Measurements from ENCODE around the gene GNG7. TPM values are rescaled to one million over a fixed set of nuclear protein-coding genes. Genes with fewer than 3 reads are reported as not detected.
"Not testable (repeated sequence)": the region's sequence is repeated elsewhere in the genome, so short reads cannot be mapped to it uniquely, and the experiment has no call there.

GNG7 gene
- total RNA-seq, 2 experiments from 2014 or later, result 1.1 to 1.2 TPM

DNA sequence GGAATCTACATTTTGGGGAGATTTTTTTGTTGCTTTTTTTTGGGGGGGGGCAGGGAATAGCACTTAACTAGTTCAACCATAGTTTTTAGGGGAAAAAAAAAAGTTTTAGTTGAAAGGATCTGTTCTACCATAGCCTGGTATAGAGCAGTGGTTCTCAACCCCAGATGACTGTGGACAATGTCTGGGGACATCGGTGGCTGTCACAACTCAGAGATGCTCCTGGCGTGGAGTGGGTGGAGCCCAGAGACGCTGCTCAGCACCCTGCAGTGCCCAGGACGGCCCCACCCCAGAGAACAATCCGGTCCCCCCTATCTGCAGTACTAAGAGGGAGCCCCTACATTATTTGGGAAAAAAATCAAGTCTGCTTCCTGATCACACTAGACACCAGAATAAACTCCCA is 8.3 kb downstream of the GNG7 start:
- Mint-ChIP-seq H3K36me3 (ENCODE audit: low read depth) (no peaks in the 10 kb centered on the region), H3K4me1 (peaks cover 8% of the 10 kb centered on the region), H3K27ac (no peak overlapping the region), H3K4me3 (no peak overlapping the region), H3K9me3 (no peaks in the 10 kb centered on the region), H3K27me3 (no peaks in the 10 kb centered on the region)
- ChIA-PET CTCF (interaction anchor here (0.6 kb wide), 1 partner anchor 1497 kb away, joined by 3 read pairs; no protein-coding TSS in a partner anchor), POLR2A (no interaction called here)
- no peak for DNase-seq

DNA sequence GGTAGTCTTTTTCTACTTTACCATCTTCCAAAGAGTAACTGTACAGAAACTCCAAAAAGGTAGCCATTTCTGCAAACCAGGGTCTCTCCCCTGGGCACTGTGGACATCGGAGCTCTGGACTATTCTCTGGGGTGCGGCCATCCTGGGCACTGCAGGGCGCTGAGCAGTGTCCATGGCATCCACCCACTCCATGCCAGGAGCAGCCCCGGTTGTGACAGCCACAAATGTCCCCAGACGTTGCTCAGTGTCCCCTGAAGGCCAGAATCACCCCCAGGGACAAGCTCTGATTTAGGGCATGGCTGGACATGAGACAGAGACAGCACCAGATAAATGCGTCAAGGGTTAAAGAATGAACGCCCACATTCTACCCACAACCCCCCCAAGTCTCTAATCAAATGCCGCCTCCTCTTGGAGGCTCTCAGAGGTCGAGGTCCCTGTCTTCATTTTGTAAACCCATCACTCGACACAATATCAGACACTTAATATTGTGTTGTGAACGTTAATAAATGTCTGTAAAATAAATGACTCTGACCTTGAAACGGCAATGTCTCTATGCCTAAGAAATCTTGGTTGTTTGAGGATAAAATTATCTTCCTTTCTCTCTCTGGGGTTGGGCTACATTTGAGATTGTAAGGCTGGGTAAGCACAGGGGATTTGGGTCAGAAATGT is 8.9 kb downstream of the GNG7 start:
- H3K36me3 Mint-ChIP-seq (ENCODE audit: low read depth), result no peaks in the 10 kb centered on the region
- H3K27ac Mint-ChIP-seq, result no peak overlapping the region
- ChIA-PET CTCF (no interaction called here), POLR2A (no interaction called here)
- no peaks in the 10 kb centered on the region for H3K27me3 Mint-ChIP-seq
- no peak for DNase-seq
- H3K4me3 Mint-ChIP-seq, result no peak overlapping the region
- no peaks in the 10 kb centered on the region for H3K9me3 Mint-ChIP-seq
- H3K4me1 Mint-ChIP-seq, result peaks cover 2% of the 10 kb centered on the region

DNA sequence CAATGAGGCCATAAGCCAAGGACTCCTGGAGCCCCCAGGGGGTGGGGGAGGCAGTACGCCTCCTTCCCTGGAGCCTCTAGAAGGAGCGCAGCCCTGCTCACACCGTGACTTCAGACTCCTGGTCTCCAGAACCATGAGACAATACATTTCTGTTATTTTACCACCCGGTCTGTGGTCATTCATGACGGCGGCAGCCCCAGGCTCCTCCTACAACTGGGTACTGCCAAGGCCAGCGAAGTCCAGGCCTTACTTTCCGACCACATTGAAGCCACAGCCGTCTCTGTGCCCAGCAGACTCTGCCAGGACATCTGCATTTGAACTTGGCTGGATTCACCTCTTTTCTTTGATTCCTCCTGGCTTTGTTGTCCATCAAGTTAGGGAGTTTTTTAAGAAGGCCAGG is 10.5 kb downstream of the GNG7 start:
- ChIA-PET CTCF (no interaction called here), POLR2A (no interaction called here)
- Mint-ChIP-seq H3K4me1 (no peaks in the 10 kb centered on the region), H3K27ac (no peak overlapping the region), H3K9me3 (no peaks in the 10 kb centered on the region), H3K4me3 (no peak overlapping the region), H3K27me3 (no peaks in the 10 kb centered on the region), H3K36me3 (ENCODE audit: low read depth) (no peaks in the 10 kb centered on the region)
- DNase-seq, result no peak

DNA sequence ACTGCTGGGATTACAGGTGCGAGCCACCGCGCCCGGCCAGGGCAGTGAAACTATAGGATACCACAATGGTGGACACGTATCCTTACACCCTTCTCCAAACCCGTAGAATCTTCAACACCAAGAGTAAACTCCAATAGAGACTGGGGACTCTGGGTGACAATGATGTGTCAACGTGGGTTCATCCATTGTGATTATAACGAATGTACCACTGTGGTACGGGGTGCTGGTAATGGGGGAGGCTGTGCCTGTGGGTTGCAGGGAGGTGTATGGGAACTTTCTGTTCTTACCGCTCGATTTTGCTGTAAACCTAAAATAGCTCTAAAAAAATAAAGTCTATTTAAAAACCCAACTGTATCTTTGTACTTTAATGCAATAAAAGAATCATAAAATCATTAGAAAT is 11.6 kb downstream of the GNG7 start:
- POLR2A ChIA-PET, result no interaction called here

GRCh38 chr19:2686360-2686759 is 16.1 kb downstream of the GNG7 start:
- no peak for DNase-seq
- CTCF ChIA-PET, result no interaction called here
- POLR2A ChIA-PET, result no interaction called here
- Mint-ChIP-seq H3K9me3 (no peaks in the 10 kb centered on the region), H3K27ac (no peak overlapping the region), H3K36me3 (ENCODE audit: low read depth) (no peaks in the 10 kb centered on the region), H3K4me3 (no peak overlapping the region), H3K27me3 (no peaks in the 10 kb centered on the region), H3K4me1 (no peaks in the 10 kb centered on the region)

More for the DNA sequence above, 11.6 kb downstream of the GNG7 start:
- H3K27ac Mint-ChIP-seq, result no peak overlapping the region
- CTCF ChIA-PET, result interaction anchor here (0.6 to 1.4 kb wide), 3 partner anchors 10 to 234 kb away, joined by 3 read pairs; no protein-coding TSS in a partner anchor
- H3K36me3 Mint-ChIP-seq (ENCODE audit: low read depth), result no peaks in the 10 kb centered on the region
- H3K4me3 Mint-ChIP-seq, result no peak overlapping the region
- no peaks in the 10 kb centered on the region for H3K9me3 Mint-ChIP-seq
- DNase-seq, result no peak
- no peaks in the 10 kb centered on the region for H3K27me3 Mint-ChIP-seq
- H3K4me1 Mint-ChIP-seq, result no peaks in the 10 kb centered on the region

- no peak for DNase-seq
- Mint-ChIP-seq H3K9me3 (no peaks in the 10 kb centered on the region), H3K36me3 (ENCODE audit: low read depth) (no peaks in the 10 kb centered on the region), H3K4me1 (no peaks in the 10 kb centered on the region), H3K27me3 (no peaks in the 10 kb centered on the region), H3K27ac (peak overlapping the region; percentile 54), H3K4me3 (no peak overlapping the region)
- ChIA-PET CTCF (no interaction called here), POLR2A (no interaction called here)
These were observed 17.2 kb downstream of the GNG7 start for GRCh38 chr19:2685204-2685704.

GRCh38 chr19:2683430-2684003 is 19.0 kb downstream of the GNG7 start:
- Mint-ChIP-seq H3K27ac (no peak overlapping the region), H3K4me1 (no peaks in the 10 kb centered on the region), H3K36me3 (ENCODE audit: low read depth) (no peaks in the 10 kb centered on the region), H3K4me3 (no peak overlapping the region), H3K27me3 (no peaks in the 10 kb centered on the region), H3K9me3 (peaks cover 3% of the 10 kb centered on the region)
- POLR2A ChIA-PET, result no interaction called here
- CTCF ChIA-PET, result no interaction called here
- DNase-seq, result no peak

DNA sequence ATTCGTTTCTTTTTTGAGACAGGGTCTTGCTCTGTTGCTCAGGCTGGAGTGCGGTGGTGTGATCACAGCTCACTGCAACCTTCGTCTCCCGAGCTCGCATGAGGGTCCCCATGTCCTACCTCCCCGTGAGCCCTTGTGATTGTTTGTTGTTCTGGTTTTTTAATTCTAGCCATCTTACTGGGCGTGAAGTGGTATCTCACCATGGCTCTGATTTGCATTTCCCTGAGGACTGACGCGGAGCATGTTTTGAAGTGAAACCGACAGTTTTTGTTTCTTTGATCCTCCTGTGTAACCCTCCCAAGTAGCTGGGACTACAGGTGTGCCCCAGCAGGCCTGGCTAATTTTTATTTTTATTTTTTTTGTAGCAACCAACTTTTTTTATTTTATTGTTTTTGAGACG is 21.7 kb downstream of the GNG7 start:
- no peaks in the 10 kb centered on the region for H3K4me1 Mint-ChIP-seq
- no peaks in the 10 kb centered on the region for H3K36me3 Mint-ChIP-seq (ENCODE audit: low read depth)
- POLR2A ChIA-PET, result no interaction called here
- no peaks in the 10 kb centered on the region for H3K27me3 Mint-ChIP-seq
- peaks cover 3% of the 10 kb centered on the region for H3K9me3 Mint-ChIP-seq
- no peak for DNase-seq
- CTCF ChIA-PET, result interaction anchor here (1.1 kb wide), 1 partner anchor 10 kb away, joined by 3 read pairs; no protein-coding TSS in a partner anchor
- H3K27ac Mint-ChIP-seq, result no peak overlapping the region
- no peak overlapping the region for H3K4me3 Mint-ChIP-seq

GRCh38 chr19:2679439-2679838 is 23.1 kb downstream of the GNG7 start:
- Mint-ChIP-seq H3K4me1 (no peaks in the 10 kb centered on the region), H3K27ac (no peak overlapping the region), H3K9me3 (peaks cover 3% of the 10 kb centered on the region), H3K4me3 (no peak overlapping the region), H3K36me3 (ENCODE audit: low read depth) (no peaks in the 10 kb centered on the region), H3K27me3 (no peaks in the 10 kb centered on the region)
- ChIA-PET POLR2A (no interaction called here), CTCF (no interaction called here)
- DNase-seq, result no peak

DNA sequence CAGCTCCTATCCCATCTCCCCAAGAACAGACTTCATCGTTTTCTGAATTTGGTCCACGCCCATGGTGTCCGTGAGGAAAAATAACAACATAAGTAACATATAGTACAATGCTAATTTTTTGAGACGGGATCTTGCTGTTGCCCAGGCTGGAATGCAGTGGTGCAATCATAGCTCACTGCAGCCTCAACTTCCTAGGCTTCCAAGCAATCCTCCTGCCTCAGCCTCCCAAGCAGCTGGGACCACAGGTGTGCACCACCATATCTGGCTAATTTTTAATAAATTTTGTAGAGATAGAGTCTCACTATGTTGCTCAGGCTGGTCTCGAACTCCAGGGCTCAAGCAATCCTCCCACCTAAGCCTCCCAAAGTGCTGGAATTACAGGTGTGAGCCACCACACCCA is 23.5 kb downstream of the GNG7 start:
- POLR2A ChIA-PET, result not testable (repeated sequence)

DNA sequence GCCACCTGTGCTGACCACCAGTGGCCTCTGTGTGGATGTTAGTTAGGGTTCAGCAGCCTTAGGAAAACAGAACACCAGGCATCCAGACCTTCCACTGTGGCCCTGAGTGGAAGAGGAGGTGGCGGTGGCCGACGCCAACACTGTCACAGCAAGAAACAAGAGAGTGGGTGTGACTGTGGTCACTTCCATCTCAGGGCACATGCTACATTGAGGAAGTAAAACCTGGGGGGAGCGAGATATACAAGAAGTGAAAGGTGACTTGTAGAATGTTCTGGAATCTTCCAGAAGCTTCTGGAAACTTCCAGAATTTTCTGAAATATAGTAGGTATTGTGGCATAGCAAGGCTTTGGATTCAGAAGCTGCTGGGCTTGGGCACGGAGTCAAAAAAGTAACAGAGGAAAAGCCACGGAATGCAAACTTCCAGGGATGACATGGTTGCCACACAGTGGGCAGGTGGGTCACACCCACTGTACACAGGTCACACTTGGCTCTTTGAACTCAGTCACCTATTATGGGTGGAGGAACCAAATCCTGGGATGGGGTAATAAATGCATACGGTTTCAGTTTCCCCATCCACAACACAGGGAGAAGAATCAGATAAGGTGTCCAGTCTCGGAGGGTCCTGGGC is 24.3 kb downstream of the GNG7 start:
- peaks cover 3% of the 10 kb centered on the region for H3K9me3 Mint-ChIP-seq
- POLR2A ChIA-PET, result no interaction called here
- H3K27ac Mint-ChIP-seq, result no peak overlapping the region
- H3K27me3 Mint-ChIP-seq, result no peaks in the 10 kb centered on the region
- CTCF ChIA-PET, result no interaction called here
- no peaks in the 10 kb centered on the region for H3K4me1 Mint-ChIP-seq
- DNase-seq, result no peak
- H3K36me3 Mint-ChIP-seq (ENCODE audit: low read depth), result no peaks in the 10 kb centered on the region
- no peak overlapping the region for H3K4me3 Mint-ChIP-seq

More for the DNA sequence above, 23.5 kb downstream of the GNG7 start:
- H3K9me3 Mint-ChIP-seq; H3K27ac Mint-ChIP-seq; H3K4me1 Mint-ChIP-seq; H3K27me3 Mint-ChIP-seq; H3K36me3 Mint-ChIP-seq (ENCODE audit: low read depth); H3K4me3 Mint-ChIP-seq; CTCF ChIA-PET; DNase-seq: not testable (repeated sequence)

DNA sequence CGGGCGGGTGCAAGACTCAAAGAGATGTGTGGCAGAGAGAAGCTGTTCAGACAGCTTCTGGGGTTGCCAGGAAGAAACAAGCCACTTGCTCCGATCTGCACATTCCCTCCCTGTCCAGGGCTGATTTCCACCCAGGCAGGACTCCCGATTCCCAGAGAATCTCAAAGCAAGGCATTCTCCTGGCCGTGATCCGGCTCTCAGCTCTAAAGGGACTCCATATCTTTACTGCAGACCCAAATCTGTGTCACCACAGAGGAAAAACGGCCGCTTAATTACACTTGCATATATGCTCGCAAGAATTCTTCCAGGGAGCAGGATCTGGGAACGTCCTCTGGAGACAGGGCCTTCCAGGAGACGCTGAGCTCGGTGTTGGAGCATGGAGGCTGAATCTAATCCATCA is 25.7 kb downstream of the GNG7 start:
- no peak for DNase-seq
- no peak overlapping the region for H3K4me3 Mint-ChIP-seq
- H3K27ac Mint-ChIP-seq, result no peak overlapping the region
- H3K4me1 Mint-ChIP-seq, result no peaks in the 10 kb centered on the region
- CTCF ChIA-PET, result interaction anchor here (1.0 kb wide), 1 partner anchor 270 kb away, joined by 4 read pairs; no protein-coding TSS in a partner anchor
- H3K36me3 Mint-ChIP-seq (ENCODE audit: low read depth), result no peaks in the 10 kb centered on the region
- peaks cover 3% of the 10 kb centered on the region for H3K9me3 Mint-ChIP-seq
- POLR2A ChIA-PET, result no interaction called here
- no peaks in the 10 kb centered on the region for H3K27me3 Mint-ChIP-seq

GRCh38 chr19:2675892-2676291 is 26.6 kb downstream of the GNG7 start:
- no peaks in the 10 kb centered on the region for H3K27me3 Mint-ChIP-seq
- peaks cover 3% of the 10 kb centered on the region for H3K9me3 Mint-ChIP-seq
- H3K36me3 Mint-ChIP-seq (ENCODE audit: low read depth), result no peaks in the 10 kb centered on the region
- DNase-seq, result no peak
- POLR2A ChIA-PET, result no interaction called here
- CTCF ChIA-PET, result no interaction called here
- H3K27ac Mint-ChIP-seq, result no peak overlapping the region
- no peaks in the 10 kb centered on the region for H3K4me1 Mint-ChIP-seq
- no peak overlapping the region for H3K4me3 Mint-ChIP-seq

Data from activated CD4-positive, alpha-beta T cell treated with anti-CD3 and anti-CD28 coated beads, Interleukin-2, amount 10 ng/mL, durations not matched to agents 7 days and 5 days (primary cell).